ENCODE measurements around the gene SCARB1.

Gene SCARB1

GRCh38 chr12:124827588-124828184 is 36.0 kb downstream of the SCARB1 start:
- no peak overlapping the region for H3K4me3 ChIP-seq
- no peak for TF ChIP-seq CTCF (IDR thresholded peaks at IDR 0.05)
- no peak for DNase-seq (ENCODE audit: low spot score)
- H3K27ac ChIP-seq = no peak overlapping the region

- Histone ChIP-seq H3K27ac (no peak overlapping the region), H3K4me3 (no peak overlapping the region)
- TF ChIP-seq CTCF (IDR thresholded peaks at IDR 0.05) = no peak
- no peak for DNase-seq (ENCODE audit: low spot score)
Observed at GRCh38 chr12:124824195-124824594, 39.5 kb downstream of the SCARB1 start.

- DNase-seq (ENCODE audit: low spot score) = no peak
- H3K4me3 ChIP-seq = no peak overlapping the region
- H3K27ac ChIP-seq = no peak overlapping the region
- TF ChIP-seq CTCF (IDR thresholded peaks at IDR 0.05) = no peak
Observed at GRCh38 chr12:124823272-124823970, 40.2 kb downstream of the SCARB1 start.

GRCh38 chr12:124822218-124822617 is 41.4 kb downstream of the SCARB1 start:
- no peak for TF ChIP-seq CTCF (IDR thresholded peaks at IDR 0.05)
- H3K4me3 ChIP-seq = no peak overlapping the region
- no peak for DNase-seq (ENCODE audit: low spot score)
- no peak overlapping the region for H3K27ac ChIP-seq

GRCh38 chr12:124821252-124822200 is 42.1 kb downstream of the SCARB1 start:
- no peak for DNase-seq (ENCODE audit: low spot score)
- no peak for TF ChIP-seq CTCF (IDR thresholded peaks at IDR 0.05)
- Histone ChIP-seq H3K4me3 (no peak overlapping the region), H3K27ac (no peak overlapping the region)

- no peak for DNase-seq (ENCODE audit: low spot score)
- Histone ChIP-seq H3K4me3 (no peak overlapping the region), H3K27ac (no peak overlapping the region)
- no peak for TF ChIP-seq CTCF (IDR thresholded peaks at IDR 0.05)
Observed at GRCh38 chr12:124820199-124820598, 43.5 kb downstream of the SCARB1 start.
